ENCODE data around the gene MBP. TPM values are rescaled to one million over a fixed set of nuclear protein-coding genes. Genes with fewer than 3 reads are reported as not detected.

The MBP gene
- total RNA-seq, 1 donor from 2014 or later = 14.5 TPM

DNA sequence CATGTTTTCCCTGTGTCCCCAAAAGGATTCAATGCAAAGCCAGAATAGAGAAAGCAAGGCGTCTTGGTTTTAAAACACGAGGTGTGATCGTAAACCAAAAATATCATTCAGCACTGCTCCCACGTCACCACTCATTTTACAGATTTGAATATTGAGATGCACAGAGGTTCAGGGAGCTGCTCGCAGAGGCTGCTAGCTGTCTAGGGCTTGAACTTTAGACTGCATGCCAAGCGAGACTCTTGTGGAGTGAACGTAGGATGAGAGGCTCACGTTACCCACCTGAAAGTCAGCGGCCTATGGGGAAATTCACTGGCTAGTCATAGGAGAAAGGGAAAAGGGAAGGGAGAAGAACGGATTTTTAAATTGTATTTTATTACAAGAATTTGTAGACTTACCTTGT is 130.1 kb downstream of the MBP start:
- no peak overlapping the region for H3K27ac Mint-ChIP-seq
- peaks cover 23% of the 10 kb centered on the region for H3K4me1 Mint-ChIP-seq (ENCODE audit: unreplicated experiment)
- TF ChIP-seq, protein P1, sequence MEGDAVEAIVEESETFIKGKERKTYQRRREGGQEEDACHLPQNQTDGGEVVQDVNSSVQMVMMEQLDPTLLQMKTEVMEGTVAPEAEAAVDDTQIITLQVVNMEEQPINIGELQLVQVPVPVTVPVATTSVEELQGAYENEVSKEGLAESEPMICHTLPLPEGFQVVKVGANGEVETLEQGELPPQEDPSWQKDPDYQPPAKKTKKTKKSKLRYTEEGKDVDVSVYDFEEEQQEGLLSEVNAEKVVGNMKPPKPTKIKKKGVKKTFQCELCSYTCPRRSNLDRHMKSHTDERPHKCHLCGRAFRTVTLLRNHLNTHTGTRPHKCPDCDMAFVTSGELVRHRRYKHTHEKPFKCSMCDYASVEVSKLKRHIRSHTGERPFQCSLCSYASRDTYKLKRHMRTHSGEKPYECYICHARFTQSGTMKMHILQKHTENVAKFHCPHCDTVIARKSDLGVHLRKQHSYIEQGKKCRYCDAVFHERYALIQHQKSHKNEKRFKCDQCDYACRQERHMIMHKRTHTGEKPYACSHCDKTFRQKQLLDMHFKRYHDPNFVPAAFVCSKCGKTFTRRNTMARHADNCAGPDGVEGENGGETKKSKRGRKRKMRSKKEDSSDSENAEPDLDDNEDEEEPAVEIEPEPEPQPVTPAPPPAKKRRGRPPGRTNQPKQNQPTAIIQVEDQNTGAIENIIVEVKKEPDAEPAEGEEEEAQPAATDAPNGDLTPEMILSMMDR (conservative IDR thresholded peaks at IDR 0.05) = no peak
- H3K4me3 Mint-ChIP-seq = no peak overlapping the region
- no peaks in the 10 kb centered on the region for H3K9me3 Mint-ChIP-seq
- no peaks in the 10 kb centered on the region for H3K27me3 Mint-ChIP-seq
- DNase-seq (ENCODE audit: extremely low spot score, unreplicated experiment) = no peak
- H3K36me3 Mint-ChIP-seq = no peaks in the 10 kb centered on the region

DNA sequence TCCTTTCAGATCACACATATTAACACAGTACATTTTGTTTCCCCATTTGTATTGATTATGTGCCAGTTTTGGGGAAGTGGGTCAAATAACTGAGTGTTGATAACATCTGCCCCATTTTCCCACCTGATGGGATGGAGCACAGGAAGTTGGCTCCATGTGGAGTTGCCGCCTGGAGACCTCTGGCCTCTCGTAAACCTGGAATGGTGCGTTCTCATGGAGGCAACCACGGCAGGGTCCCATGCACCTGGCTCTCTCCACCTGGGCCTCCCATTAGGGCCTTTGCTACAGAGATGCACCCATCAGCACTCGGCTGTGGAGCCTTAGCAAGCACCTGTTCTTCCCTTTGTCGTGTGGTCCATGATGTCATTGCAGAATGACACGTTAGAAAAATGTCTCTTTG is 130.6 kb downstream of the MBP start:
- Mint-ChIP-seq H3K27ac (no peak overlapping the region), H3K36me3 (no peaks in the 10 kb centered on the region), H3K9me3 (no peaks in the 10 kb centered on the region), H3K4me3 (no peak overlapping the region), H3K4me1 (ENCODE audit: unreplicated experiment) (peaks cover 23% of the 10 kb centered on the region), H3K27me3 (no peaks in the 10 kb centered on the region)
- TF ChIP-seq, protein P1 (conservative IDR thresholded peaks at IDR 0.05) = no peak
- DNase-seq (ENCODE audit: extremely low spot score, unreplicated experiment) = no peak

DNA sequence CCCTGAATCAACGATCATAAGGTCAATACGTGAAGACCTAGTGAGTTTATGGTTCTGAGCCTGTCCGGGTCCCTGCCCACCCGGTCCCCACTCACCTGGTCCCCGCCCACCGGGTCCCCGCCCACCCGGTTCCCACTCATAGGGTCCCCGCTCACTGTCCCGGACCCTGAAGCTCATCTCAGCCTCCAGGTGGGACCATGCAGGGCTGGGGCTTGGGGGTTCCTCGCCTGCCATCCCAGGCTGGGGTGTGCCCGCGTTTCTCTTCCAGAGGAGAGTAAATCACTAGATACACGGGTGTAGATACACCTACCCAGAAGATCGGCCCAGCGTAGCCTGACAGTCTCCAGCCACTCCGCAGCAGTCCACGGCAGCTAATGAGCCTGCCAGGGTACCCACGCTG is 131.5 kb downstream of the MBP start:
- Mint-ChIP-seq H3K27ac (no peak overlapping the region), H3K27me3 (no peaks in the 10 kb centered on the region), H3K4me3 (no peak overlapping the region), H3K36me3 (no peaks in the 10 kb centered on the region), H3K9me3 (no peaks in the 10 kb centered on the region), H3K4me1 (ENCODE audit: unreplicated experiment) (peaks cover 30% of the 10 kb centered on the region)
- TF ChIP-seq, protein P1 (conservative IDR thresholded peaks at IDR 0.05) = no peak
- DNase-seq (ENCODE audit: extremely low spot score, unreplicated experiment) = no peak

DNA sequence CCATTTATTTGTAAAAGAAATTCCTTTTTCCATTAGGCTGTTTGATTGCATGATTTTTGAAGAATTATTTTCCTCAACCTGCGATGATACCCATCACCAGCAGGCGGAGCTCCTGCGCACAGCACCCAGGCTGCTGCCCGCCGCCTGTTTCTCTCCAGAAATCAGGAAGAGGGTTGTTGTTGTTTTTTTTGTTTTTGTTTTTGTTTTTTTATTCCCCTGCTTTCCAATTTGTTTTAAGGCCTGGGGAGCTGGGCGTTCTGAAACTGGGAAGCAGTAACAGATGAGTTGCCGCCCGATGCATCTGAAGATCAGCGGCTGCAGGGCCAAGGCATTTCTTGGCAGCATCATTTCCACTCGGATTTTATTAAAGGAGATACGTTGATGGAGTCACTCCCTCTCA is 132.1 kb downstream of the MBP start:
- Mint-ChIP-seq H3K27ac (peak overlapping the region; percentile 29), H3K9me3 (no peaks in the 10 kb centered on the region), H3K27me3 (no peaks in the 10 kb centered on the region), H3K36me3 (no peaks in the 10 kb centered on the region), H3K4me1 (ENCODE audit: unreplicated experiment) (peaks cover 35% of the 10 kb centered on the region), H3K4me3 (no peak overlapping the region)
- no peak for DNase-seq (ENCODE audit: extremely low spot score, unreplicated experiment)
- TF ChIP-seq, protein P1 (conservative IDR thresholded peaks at IDR 0.05) = peak; percentile 99

DNA sequence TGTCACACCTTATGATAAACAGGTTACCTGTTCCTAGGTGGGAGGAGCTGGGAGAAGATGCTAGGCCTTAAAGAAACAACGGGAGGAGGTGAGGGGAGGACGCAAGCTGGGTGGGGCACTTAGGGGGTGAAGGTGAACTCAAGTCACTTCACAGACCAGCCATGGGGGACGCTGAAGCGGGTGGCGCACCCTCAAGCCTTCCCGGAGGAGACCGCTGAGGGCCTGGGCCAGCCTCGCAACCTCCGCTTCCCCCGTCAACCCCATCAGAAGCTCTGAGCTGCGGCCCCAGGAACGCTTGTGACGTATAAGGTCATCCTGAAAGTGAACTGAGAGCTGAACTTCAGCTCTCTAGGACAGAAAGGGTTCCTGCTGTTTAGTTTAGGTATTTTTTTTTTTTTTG is 133.5 kb downstream of the MBP start:
- DNase-seq (ENCODE audit: extremely low spot score, unreplicated experiment) = no peak
- H3K27ac Mint-ChIP-seq = no peak overlapping the region
- H3K4me1 Mint-ChIP-seq (ENCODE audit: unreplicated experiment) = peaks cover 33% of the 10 kb centered on the region
- H3K4me3 Mint-ChIP-seq = no peak overlapping the region
- no peaks in the 10 kb centered on the region for H3K36me3 Mint-ChIP-seq
- TF ChIP-seq, protein P1 (conservative IDR thresholded peaks at IDR 0.05) = no peak
- no peaks in the 10 kb centered on the region for H3K27me3 Mint-ChIP-seq
- no peaks in the 10 kb centered on the region for H3K9me3 Mint-ChIP-seq
